ENCODE results near the gene NAA60.

The NAA60 gene

GRCh38 chr16:3529175-3529574 is 85.7 kb downstream of the NAA60 start:
- DNase-seq (ENCODE audit: extremely low spot score) = no peak
- ChIA-PET CTCF (no interaction called here), POLR2A (no interaction called here)
- TF ChIP-seq NFRKB (IDR thresholded peaks at IDR 0.05) (no peak), LEF1 (IDR thresholded peaks at IDR 0.05; ENCODE audit: borderline replicate concordance) (no peak), BHLHE40 (IDR thresholded peaks at IDR 0.05; ENCODE audit: borderline replicate concordance) (no peak), TARDBP (IDR thresholded peaks at IDR 0.05) (no peak), FOXM1 (IDR thresholded peaks at IDR 0.05; ENCODE audit: borderline replicate concordance) (no peak), ELF4 (IDR thresholded peaks at IDR 0.05) (no peak), SUZ12 (IDR thresholded peaks at IDR 0.05) (no peak), ARNT (IDR thresholded peaks at IDR 0.05) (no peak), FOXK2 (IDR thresholded peaks at IDR 0.05) (no peak), FOXA1 (IDR thresholded peaks at IDR 0.05) (no peak), ZNF384 (IDR thresholded peaks at IDR 0.05) (no peak), SP1 (IDR thresholded peaks at IDR 0.05) (no peak)

- ChIA-PET CTCF (no interaction called here), POLR2A (no interaction called here)
- TF ChIP-seq ARNT (IDR thresholded peaks at IDR 0.05) = no peak
- no peak for TF ChIP-seq FOXA1 (IDR thresholded peaks at IDR 0.05)
- TF ChIP-seq CTBP1 (IDR thresholded peaks at IDR 0.05; ENCODE audit: borderline replicate concordance) = no peak
- no peak for TF ChIP-seq FOXK2 (IDR thresholded peaks at IDR 0.05)
- TF ChIP-seq TARDBP (IDR thresholded peaks at IDR 0.05) = no peak
- no peak for TF ChIP-seq L3MBTL2 (conservative IDR thresholded peaks at IDR 0.05)
- TF ChIP-seq BHLHE40 (IDR thresholded peaks at IDR 0.05; ENCODE audit: borderline replicate concordance) = no peak
- no peak for TF ChIP-seq PKNOX1 (IDR thresholded peaks at IDR 0.05)
- no peak for TF ChIP-seq SUZ12 (IDR thresholded peaks at IDR 0.05)
Observed at GRCh38 chr16:3530371-3530914, 87.0 kb downstream of the NAA60 start.

GRCh38 chr16:3532741-3533140 is 89.3 kb downstream of the NAA60 start:
- POLR2A ChIA-PET = no interaction called here
- TF ChIP-seq FOXK2 (IDR thresholded peaks at IDR 0.05) = no peak
- no peak for TF ChIP-seq SP1 (IDR thresholded peaks at IDR 0.05)
- no peak for TF ChIP-seq ARNT (IDR thresholded peaks at IDR 0.05)
- no peak for TF ChIP-seq TARDBP (IDR thresholded peaks at IDR 0.05)
- TF ChIP-seq HDGF (IDR thresholded peaks at IDR 0.05; ENCODE audit: borderline replicate concordance) = no peak
- no peak for TF ChIP-seq FOXA1 (IDR thresholded peaks at IDR 0.05)
- no peak for TF ChIP-seq FOXM1 (IDR thresholded peaks at IDR 0.05; ENCODE audit: borderline replicate concordance)
- TF ChIP-seq ZNF384 (IDR thresholded peaks at IDR 0.05) = no peak
- no peak for TF ChIP-seq L3MBTL2 (conservative IDR thresholded peaks at IDR 0.05)
- no peak for TF ChIP-seq PKNOX1 (IDR thresholded peaks at IDR 0.05)
- TF ChIP-seq CTBP1 (IDR thresholded peaks at IDR 0.05; ENCODE audit: borderline replicate concordance) = no peak
- TF ChIP-seq SUZ12 (IDR thresholded peaks at IDR 0.05) = no peak
- no peak for TF ChIP-seq ELF4 (IDR thresholded peaks at IDR 0.05)
- no peak for TF ChIP-seq BHLHE40 (IDR thresholded peaks at IDR 0.05; ENCODE audit: borderline replicate concordance)
- TF ChIP-seq NFRKB (IDR thresholded peaks at IDR 0.05) = no peak
- no peak for TF ChIP-seq LEF1 (IDR thresholded peaks at IDR 0.05; ENCODE audit: borderline replicate concordance)
- DNase-seq (ENCODE audit: extremely low spot score) = no peak
- CTCF ChIA-PET = no interaction called here

More at GRCh38 chr16:3530371-3530914, 87.0 kb downstream of the NAA60 start:
- DNase-seq (ENCODE audit: extremely low spot score) = no peak

- POLR2A ChIA-PET = no interaction called here
- TF ChIP-seq FOXM1 (IDR thresholded peaks at IDR 0.05; ENCODE audit: borderline replicate concordance) = no peak
- no peak for TF ChIP-seq ZNF384 (IDR thresholded peaks at IDR 0.05)
- TF ChIP-seq PKNOX1 (IDR thresholded peaks at IDR 0.05) = no peak
- TF ChIP-seq SUZ12 (IDR thresholded peaks at IDR 0.05) = no peak
- TF ChIP-seq HDGF (IDR thresholded peaks at IDR 0.05; ENCODE audit: borderline replicate concordance) = no peak
- no peak for TF ChIP-seq FOXA1 (IDR thresholded peaks at IDR 0.05)
- no peak for TF ChIP-seq FOXK2 (IDR thresholded peaks at IDR 0.05)
- TF ChIP-seq SP1 (IDR thresholded peaks at IDR 0.05) = no peak
- TF ChIP-seq L3MBTL2 (conservative IDR thresholded peaks at IDR 0.05) = no peak
- TF ChIP-seq ELF4 (IDR thresholded peaks at IDR 0.05) = no peak
- TF ChIP-seq CTBP1 (IDR thresholded peaks at IDR 0.05; ENCODE audit: borderline replicate concordance) = no peak
- TF ChIP-seq LEF1 (IDR thresholded peaks at IDR 0.05; ENCODE audit: borderline replicate concordance) = no peak
- TF ChIP-seq BHLHE40 (IDR thresholded peaks at IDR 0.05; ENCODE audit: borderline replicate concordance) = no peak
- no peak for DNase-seq (ENCODE audit: extremely low spot score)
- CTCF ChIA-PET = no interaction called here
Observed at GRCh38 chr16:3534126-3534525, 90.6 kb downstream of the NAA60 start.

GRCh38 chr16:3536271-3536731 is 92.8 kb downstream of the NAA60 start:
- ChIA-PET POLR2A (no interaction called here), CTCF (no interaction called here)
- DNase-seq (ENCODE audit: extremely low spot score) = no peak
- TF ChIP-seq ELF4 (IDR thresholded peaks at IDR 0.05) (no peak), LEF1 (IDR thresholded peaks at IDR 0.05; ENCODE audit: borderline replicate concordance) (no peak), SP1 (IDR thresholded peaks at IDR 0.05) (no peak), ZNF384 (IDR thresholded peaks at IDR 0.05) (no peak), TARDBP (IDR thresholded peaks at IDR 0.05) (no peak), HDGF (IDR thresholded peaks at IDR 0.05; ENCODE audit: borderline replicate concordance) (no peak), ARNT (IDR thresholded peaks at IDR 0.05) (no peak)

Data from HEK293T (cell line).